KOPT-K1 (cell line): ENCODE measurements around the gene C12orf60.
"Not testable (repeated sequence)": the region's sequence is repeated elsewhere in the genome, so short reads cannot be mapped to it uniquely, and the experiment has no call there.

Source experiments
- H3K27ac ChIP-seq: fragments of 200-600 bp; sonication (generic); 2 replicates; pipeline ENCODE4 v1.5.1; 2016; ENCODE audit warnings: antibody characterized with exemption, mild to moderate bottlenecking, low read depth, low read length; ENCODE audit not compliant: poor library complexity, severe bottlenecking
- H3K36me3 ChIP-seq: fragments of 200-600 bp; sonication (generic); 2 replicates; pipeline ENCODE4 v1.5.1; 2017; ENCODE audit warnings: antibody characterized with exemption, mild to moderate bottlenecking, low read length, moderate library complexity; ENCODE audit not compliant: insufficient read depth
- H3K9me3 ChIP-seq: fragments of 200-600 bp; sonication (generic); 2 replicates; pipeline ENCODE4 v1.5.1; 2017; ENCODE audit warnings: antibody characterized with exemption, low read length, mild to moderate bottlenecking; ENCODE audit not compliant: insufficient read depth, poor library complexity, severe bottlenecking

The C12orf60 gene, protein sequence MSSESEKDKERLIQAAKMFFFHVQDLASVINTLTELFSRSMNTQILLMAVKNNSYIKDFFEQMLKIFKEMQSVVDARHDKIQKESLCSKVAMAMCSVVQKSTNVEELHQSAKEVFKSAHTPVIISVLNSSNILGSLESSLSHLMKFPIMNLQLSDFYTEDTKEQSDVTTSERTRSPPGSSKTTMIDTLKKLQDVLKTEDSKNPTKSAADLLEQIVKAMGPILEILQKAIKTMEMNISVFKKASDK

DNA sequence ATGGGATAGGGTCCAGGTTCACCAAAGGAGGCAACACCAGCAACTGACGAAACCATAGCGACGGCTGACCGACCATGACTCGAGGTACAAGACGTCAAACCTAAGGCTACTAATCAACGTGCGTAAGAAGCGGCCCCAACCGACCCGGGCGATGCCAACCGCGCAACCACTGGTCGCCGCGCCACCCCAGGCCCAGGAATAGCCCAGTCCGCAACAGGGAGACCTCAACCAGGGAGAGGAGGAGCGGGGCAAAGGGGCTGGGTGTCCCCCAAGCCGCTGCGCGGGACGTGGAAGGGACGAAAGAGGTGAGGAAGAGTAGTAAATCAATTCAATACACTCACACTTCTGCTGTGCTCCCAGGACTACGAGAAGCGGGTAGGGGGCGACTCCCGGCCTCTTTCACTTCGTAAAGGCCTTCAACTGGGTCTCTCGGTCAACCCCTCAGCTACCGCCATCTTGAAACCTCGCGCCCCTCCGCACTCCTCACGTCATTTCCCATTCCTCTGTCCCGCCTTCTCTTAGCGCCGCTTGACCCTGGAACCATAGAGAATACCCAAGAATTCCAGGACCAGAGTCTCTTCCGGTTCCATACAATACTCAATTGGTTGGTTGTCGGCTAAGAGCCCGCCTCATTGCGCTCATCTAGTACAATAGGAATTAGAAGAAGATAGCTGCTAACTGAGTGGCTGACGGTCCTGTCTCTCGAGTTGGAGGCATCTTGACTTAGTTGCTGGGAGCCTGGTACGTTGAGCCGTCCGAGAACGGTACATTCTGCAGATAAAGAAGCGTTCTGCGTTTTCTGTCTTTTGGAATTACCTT lies at the start of gene C12orf60, which contains the start of gene WBP11:
TSS of gene C12orf60 (plus strand) at position 660 of the 819 bp plus-strand sequence. CDS start 19,266 bp downstream, outside the sequence.
TSS of gene WBP11 (minus strand) at position 468 of the 819 bp plus-strand sequence. CDS start 2,095 bp downstream, outside the sequence.
- no peaks in the 10 kb centered on the region for H3K9me3 ChIP-seq
- peak within 1 kb of the TSS; percentile 78 for H3K27ac ChIP-seq
- H3K36me3 ChIP-seq = peaks cover 30% of the 10 kb centered on the region

DNA sequence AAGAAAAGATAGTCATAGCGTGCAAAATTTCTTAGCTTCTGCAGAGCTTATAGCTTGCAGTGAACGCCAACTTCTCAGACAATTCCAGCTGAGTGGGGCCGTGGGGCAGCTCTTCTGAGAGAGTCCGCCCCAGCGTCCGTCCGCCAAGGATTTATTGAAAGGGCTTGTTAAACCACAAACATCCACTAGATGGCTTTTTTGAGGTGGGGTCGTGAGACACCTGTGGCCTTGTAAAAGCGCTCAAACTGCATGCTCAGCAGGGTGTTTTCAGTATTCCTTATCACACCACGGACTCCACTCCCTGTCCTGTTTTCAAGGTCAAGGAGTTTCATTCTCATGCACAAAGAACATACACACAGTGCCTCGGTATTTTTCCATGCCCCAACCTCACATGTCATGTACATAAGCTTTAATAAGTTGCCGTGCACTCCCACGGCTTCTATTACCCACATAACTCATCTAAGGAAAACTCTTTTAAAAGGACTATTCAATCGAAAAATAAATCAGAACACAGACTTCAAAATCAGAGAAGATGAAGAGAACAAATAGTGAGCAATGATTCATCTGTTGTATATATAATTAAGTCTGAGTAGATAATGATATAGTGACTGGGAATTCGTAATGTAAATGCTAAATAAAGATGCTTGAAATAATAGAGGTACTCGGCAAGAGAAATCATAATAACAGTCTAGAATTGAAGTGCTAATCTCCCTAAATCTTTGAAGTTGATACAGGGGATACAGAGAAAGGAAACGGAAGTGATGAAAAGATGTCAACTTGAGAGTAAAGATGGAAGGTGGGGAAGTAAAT lies 46.9 kb upstream of the C12orf60 start:
- Histone ChIP-seq H3K27ac (no peak overlapping the region), H3K9me3 (peaks cover 19% of the 10 kb centered on the region), H3K36me3 (no peaks in the 10 kb centered on the region)

DNA sequence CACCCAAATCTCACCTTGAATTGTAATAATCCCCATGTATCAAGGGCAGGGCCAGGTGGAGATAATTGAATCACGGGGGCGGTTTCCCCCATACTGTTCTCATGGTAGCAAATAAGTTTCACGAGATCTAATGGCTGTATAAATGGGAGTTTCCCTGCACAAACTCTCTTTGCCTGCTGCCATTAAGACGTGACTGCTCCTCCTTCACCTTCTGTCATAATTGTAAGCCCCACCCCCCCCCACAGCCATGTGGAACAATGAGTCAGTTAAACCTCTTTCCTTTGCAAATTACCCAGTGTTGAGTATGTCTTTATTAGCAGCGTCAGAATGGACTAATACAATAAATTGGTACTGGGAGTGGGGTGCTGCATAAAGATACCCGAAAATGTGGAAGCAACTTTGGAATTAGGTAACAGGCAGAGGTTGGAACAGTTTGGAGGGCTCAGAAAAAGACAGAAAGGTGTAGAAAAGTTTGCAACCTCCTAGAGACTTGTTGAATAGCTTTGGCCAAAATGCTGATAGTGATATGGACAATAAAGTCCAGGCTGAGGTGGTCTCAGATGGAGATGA lies 43.7 kb upstream of the C12orf60 start:
- not testable (repeated sequence) for H3K27ac ChIP-seq, H3K36me3 ChIP-seq
- H3K9me3 ChIP-seq = peaks cover 24% of the 10 kb centered on the region

DNA sequence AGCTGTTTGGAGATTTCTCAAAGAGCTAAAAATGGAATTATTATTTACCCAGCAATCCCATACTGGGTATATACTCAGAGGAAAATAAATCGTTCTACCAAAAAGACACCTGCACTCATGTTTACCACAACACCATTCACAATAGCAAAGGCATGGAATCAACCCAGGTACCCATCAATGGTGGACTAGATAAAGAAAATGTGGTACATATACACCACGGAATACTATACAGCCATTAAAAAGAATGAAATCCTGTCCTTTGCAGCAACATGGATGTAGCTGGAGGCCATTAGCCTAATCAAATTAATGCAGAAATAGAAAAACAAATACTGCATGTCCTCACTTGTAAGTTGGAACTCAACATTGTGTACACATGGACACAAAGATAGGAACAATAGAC lies 38.1 kb upstream of the C12orf60 start:
- Histone ChIP-seq H3K36me3 (peaks cover 23% of the 10 kb centered on the region), H3K9me3 (peaks cover 21% of the 10 kb centered on the region), H3K27ac (no peak overlapping the region)

DNA sequence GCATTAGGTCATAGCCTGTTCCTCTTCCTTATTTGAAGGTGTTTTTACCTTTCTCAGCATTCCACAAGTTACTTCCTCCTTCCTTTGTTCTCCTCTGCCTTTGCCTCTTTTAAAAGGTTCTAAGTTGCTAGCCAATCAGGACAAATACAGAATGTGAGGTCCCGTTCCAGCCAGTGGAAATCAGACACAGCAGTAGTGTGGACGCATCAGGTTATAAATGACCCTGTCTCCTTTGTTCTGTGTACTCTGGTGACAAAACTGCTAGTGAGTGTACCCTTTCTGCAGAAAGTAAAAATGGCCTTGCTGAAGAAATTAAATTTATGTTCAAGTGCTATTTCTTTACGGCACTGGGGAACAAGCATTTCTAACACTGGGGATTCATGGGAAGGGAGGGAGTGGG lies 37.5 kb upstream of the C12orf60 start:
- Histone ChIP-seq H3K9me3 (peaks cover 15% of the 10 kb centered on the region), H3K36me3 (peaks cover 23% of the 10 kb centered on the region)
- H3K27ac ChIP-seq = not testable (repeated sequence)

DNA sequence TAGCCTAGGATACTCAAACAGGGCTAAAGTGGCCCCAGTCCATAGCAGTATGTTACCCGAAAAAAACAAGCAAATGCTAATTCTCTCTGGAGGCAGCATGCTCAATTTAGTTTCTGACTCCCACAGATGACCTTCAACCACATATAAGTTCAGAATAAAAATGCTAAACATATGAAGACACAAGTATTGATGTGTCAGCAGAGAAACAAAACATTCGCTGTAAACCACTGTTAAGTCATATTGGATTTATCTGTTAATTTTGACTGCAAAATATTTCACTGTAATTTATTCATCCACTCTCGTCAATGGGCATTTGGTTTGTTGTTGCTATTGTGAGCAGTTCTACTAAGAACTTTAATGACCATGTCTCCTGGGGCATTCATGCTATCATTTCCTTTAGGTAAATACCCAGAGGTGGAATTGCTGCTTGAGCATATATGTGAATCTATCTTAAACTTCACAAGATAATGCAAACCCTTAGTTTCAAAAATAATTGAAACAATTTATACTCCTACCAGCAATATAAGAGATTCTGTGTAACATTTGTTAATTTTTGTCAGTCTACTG lies 36.7 kb upstream of the C12orf60 start:
- Histone ChIP-seq H3K36me3 (peaks cover 23% of the 10 kb centered on the region), H3K27ac (no peak overlapping the region), H3K9me3 (peaks cover 8% of the 10 kb centered on the region)

DNA sequence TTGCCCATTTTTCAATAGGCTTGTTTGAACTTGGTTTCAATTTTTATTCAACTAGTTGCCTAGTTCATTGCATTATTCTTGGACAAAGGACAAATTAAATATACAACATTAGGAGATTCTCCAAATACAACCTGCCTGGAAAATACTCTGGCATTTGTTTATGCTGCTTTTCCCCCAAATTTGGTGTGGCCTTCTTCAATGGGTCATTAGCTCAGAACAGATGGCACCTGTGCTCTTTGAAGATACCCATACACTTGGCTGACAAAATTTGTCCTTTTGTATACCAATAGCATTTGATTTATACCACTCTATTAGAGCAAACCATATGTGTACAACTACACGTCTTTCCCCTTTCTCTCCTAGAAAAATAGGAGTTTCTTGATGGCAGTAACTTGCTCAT lies 35.9 kb upstream of the C12orf60 start:
- no peak overlapping the region for H3K27ac ChIP-seq
- H3K36me3 ChIP-seq = peaks cover 23% of the 10 kb centered on the region
- peaks cover 5% of the 10 kb centered on the region for H3K9me3 ChIP-seq

DNA sequence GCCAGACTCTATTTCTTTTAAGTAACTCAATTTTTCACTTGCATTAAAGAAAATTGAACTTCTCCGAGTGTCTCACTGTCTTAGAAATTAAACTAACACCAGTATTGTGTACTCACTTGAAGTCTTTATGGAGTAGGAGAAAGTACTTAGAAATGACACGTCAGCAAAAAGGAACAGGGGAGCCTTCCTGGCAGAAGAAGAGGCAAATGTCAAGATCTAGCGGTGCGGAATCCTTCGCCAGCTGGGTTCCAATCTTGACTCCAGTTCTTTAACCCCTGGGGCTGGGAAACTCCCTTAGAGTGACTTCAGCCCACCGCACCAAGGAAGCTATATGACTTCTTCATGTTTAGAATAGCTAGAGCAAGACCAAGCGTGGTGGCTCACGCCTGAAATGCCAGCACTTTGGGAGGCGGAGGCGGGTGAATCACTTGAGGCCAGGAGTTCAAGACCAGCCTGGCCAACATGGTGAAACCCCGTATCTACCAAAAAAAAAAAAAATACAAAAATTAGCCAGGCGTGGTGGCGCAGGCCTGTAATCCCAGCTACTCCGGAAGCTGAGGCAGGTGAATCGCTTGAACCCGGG lies 34.6 kb upstream of the C12orf60 start:
- H3K27ac ChIP-seq = no peak overlapping the region

DNA sequence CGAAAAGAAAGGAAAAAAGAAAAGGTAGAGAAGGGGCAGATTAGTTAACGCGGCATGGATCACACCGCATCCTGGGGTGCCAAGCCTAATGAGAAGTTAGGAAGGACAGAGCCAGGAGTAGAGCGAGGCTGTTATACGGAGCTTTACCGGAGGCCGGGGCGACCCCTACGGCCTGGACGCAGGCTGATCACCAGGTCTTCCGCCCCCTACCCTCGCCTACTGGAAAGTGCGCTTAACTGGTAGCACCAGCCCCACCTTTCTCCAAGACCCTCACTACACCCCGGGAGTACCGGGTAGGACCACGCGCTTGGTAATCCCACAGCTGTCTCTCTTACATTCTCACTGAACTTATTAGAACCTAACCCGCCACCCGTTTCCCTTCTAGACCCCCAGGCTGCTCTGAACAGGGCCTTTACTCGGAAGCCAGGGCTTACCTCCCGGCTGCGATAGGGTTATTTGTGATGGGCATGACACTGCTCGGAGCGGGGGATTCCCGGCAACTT lies 34.0 kb upstream of the C12orf60 start:
- H3K27ac ChIP-seq = peak overlapping the region; percentile 93
- peaks cover 23% of the 10 kb centered on the region for H3K36me3 ChIP-seq
- H3K9me3 ChIP-seq = peaks cover 5% of the 10 kb centered on the region

More for the DNA sequence above, 34.6 kb upstream of the C12orf60 start:
- peaks cover 23% of the 10 kb centered on the region for H3K36me3 ChIP-seq
- H3K9me3 ChIP-seq = peaks cover 5% of the 10 kb centered on the region

DNA sequence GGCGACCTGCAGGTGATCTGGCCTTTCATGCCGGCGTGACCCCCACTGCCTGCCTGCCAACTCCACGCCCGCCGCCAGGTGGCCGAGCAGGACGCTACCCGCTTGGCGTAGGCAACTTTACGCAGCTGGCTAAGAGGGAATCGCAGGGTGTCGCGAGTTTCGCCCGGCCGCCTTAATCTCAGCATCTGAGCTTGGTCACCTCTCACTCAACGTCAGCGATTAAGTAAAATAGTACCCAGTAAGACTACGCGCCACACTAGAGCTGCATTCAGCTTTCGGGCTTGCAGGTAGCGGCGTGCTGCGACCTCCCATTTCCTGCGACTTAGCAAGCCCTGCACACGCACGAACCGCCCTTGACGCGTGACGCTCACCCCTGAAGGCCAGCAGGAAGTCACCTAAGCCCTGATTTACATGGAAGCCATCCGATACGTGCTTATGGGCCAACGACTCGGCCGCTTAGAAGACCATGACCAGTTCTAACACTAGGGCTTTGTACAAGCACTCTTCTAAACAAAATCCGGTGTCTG lies 33.4 kb upstream of the C12orf60 start:
- Histone ChIP-seq H3K27ac (peak overlapping the region; percentile 93), H3K36me3 (peaks cover 23% of the 10 kb centered on the region), H3K9me3 (peaks cover 5% of the 10 kb centered on the region)

DNA sequence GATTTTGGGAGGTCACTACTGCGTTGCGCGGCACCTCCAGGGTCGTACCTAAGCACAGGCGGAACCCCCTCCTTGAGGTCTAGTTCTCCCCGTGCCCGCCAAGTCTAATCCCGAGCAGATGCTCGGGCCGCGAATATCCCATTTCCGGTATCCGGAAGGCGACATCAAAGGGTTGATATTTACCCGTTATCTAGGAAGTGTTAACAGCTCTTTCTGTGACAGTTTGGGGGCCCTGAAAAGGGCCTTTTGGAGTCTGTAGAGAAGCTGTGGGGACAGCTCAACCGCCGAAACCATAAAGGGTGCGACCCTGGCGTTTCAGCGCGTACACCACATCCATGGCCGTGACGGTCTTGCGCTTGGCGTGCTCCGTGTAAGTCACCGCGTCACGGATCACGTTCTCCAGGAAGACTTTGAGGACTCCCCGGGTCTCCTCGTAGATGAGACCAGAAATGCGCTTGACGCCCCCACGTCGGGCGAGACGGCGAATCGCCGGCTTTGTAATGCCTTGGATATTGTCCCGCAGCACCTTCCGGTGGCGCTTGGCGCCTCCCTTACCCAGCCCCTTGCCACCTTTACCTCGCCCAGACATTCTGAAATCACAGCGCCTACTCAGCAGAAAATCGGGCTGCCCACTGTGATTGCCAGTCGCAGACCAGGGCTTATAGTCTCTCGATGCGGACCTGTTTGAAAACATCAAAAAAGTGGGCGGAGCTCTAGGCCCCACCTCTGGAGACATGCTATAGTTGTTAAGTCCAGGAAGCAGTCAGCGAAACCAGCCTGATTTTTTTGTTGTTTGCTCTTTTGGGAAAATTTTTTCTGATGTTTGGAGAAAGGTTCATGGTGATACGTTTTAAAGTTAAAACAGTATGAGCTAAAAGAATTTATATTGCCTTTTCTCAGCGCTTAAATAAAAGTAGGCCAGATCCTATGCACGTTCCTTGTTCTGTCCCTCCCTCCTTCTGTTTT lies 32.7 kb upstream of the C12orf60 start:
- H3K27ac ChIP-seq = peak overlapping the region; percentile 93
- peaks cover 19% of the 10 kb centered on the region for H3K36me3 ChIP-seq
- H3K9me3 ChIP-seq = no peaks in the 10 kb centered on the region

DNA sequence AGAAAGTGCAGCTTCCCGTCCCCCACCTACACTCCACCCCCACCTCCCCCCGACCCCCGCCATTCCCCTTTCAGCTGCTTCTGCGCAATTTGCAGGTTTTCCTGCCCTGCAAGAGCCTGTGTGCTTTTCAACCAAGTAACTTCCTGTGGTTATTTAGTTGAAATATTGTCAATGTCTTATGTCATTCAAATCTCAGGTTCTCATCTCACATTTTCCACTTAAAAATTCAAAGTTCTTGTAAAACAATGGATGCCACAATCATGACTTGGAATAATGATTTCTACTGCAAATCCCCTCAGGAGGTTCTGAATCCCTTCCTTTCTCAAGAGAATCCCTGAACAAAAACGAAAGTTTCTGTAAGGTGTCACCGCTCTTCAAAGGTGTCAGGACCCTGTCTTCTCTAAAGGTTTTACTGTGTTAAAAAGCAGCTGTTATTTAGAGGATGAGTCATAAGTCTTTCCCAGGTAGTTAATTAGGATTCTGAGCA lies 31.8 kb upstream of the C12orf60 start:
- no peaks in the 10 kb centered on the region for H3K9me3 ChIP-seq
- H3K27ac ChIP-seq = peak overlapping the region; percentile 93
- H3K36me3 ChIP-seq = peaks cover 12% of the 10 kb centered on the region

DNA sequence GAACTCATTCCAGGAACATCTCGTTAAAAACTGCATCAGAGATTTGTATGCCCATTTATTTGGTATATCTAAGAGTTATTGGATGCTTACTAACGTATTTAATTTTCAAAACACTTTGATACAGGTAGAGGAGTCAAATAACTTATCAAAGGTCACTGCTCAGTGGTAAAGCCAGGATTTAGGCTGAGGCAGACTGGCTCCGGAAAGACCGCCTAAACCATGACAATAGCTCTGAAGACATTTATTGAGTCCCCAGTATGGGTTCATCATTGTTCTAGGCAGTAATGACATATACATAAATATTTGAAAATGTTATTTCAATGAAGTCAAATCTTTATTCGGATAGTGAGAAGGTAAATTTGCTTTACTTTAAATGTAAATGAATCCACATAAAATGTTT lies 30.5 kb upstream of the C12orf60 start:
- Histone ChIP-seq H3K36me3 (no peaks in the 10 kb centered on the region), H3K27ac (no peak overlapping the region), H3K9me3 (no peaks in the 10 kb centered on the region)
